HG02759 (cell line): ENCODE data around the gene FUCA1.
"Not testable (repeated sequence)": the region's sequence is repeated elsewhere in the genome, so short reads cannot be mapped to it uniquely, and the experiment has no call there.

Experiments
- ATAC-seq: cut with Tn5 transposase; IDR thresholded peaks from one replicate; pipeline ENCODE4 v1.9.1; 2021; ENCODE audit warnings: mild to moderate bottlenecking, moderate library complexity; ENCODE audit not compliant: unreplicated experiment

FUCA1 gene

GRCh38 chr1:23843644-23844043, 24.4 kb downstream of the FUCA1 start:
- no peak for ATAC-seq

GRCh38 chr1:23838401-23838866, 29.7 kb downstream of the FUCA1 start:
- ATAC-seq = peak; percentile 56

- no peak for ATAC-seq
Measured at GRCh38 chr1:23837908-23838307, 30.2 kb downstream of the FUCA1 start.

DNA sequence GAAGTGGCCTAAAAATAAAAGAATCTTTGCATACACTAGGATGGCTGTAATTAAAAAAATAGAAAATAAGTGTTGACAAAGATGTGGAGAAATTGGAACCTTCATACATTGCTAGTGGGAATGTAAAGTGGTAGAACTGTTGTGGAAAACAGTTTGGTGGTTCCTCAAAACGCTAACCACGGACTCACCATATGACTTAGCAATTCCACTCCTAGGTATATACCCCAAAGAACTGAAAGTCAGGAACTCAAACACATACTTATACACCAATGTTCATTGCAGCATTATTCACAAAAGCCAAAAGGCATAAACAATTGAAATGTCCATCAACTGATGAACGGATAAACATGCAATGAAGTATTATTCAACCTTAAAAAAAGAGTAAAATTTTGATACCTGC, 32.1 kb downstream of the FUCA1 start:
- no peak for ATAC-seq

DNA sequence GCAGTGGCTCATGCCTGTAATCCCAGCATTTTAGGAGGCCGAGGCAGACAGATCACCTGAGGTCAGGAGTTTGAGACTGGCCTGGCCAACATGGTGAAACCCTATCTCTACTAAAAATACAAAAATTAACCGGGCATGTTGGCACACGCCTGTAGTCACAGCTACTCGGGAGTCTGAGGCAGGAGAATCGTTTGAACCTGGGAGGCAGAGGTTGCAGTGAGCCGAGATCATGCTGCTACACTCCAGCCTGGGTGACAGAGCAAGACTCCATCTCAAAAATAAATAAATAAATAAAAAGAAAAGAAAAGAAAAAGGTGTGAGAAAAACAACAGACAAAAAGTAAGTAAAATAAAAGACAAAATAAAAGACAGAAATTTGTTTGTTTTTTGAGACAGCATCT, 33.9 kb downstream of the FUCA1 start:
- not testable (repeated sequence) for ATAC-seq

GRCh38 chr1:23827717-23828116, 40.4 kb downstream of the FUCA1 start:
- no peak for ATAC-seq

GRCh38 chr1:23826590-23826989, 41.5 kb downstream of the FUCA1 start:
- ATAC-seq = not testable (repeated sequence)

DNA sequence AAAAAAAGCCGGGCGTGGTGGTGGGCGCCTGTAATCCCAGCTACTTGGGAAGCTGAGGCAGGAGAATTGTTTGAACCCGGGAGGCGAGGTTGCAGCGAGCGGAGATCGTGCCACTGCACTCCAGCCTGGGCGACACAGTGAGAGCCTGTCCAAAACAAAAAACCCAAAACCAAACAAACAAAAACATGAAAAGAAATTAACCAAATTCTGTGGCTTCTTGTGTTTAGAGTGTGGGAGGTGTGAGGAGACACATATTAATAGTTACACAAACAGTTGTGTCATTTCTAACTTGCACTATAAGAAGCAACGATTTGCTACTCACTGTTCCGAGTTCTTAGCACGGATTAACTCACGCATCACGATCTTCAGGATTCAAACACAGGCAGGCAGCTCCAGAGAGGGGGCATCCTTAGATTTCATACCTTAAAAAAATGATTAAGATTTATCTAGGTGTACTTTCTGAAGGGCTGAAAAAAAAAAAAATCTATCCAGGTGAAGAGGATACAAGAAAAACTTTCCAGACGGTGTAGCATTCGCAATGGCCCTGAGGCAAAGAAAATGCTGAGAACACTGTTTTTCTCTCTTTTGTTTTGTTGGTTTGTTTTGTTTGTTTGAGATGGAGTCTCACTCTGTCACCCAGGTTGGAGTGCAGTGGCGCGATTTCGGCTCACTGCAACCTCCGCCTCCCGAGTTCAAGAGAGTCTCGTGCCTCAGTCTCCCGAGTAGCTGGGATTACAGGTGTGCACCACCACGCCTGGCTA, 42.1 kb downstream of the FUCA1 start:
- no peak for ATAC-seq

- peak; percentile 86 for ATAC-seq
Measured at GRCh38 chr1:23825076-23825761, 42.9 kb downstream of the FUCA1 start, which contains the start of gene HMGCL. Gene HMGCL (minus strand): TSS chr1:23825429. CDS start chr1:23825415, 14 bp downstream.

DNA sequence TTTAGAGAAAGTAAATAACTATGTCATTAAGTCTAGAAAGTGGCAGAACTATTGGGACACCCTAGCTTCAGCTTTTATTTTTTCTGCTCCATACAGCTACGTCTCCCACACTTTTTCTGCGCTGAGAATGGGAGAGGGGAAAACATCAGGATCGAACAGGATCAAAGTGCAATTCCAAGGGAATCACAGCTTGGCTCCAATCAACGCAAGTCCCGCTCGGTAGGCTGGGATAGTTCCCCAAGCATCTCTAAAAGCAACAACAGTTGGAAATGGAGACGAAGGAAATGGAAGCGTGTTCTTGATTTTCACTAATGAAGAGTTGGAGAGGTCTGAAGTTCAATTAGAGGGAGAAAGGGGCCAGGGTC, 43.4 kb downstream of the FUCA1 start:
- ATAC-seq = no peak

DNA sequence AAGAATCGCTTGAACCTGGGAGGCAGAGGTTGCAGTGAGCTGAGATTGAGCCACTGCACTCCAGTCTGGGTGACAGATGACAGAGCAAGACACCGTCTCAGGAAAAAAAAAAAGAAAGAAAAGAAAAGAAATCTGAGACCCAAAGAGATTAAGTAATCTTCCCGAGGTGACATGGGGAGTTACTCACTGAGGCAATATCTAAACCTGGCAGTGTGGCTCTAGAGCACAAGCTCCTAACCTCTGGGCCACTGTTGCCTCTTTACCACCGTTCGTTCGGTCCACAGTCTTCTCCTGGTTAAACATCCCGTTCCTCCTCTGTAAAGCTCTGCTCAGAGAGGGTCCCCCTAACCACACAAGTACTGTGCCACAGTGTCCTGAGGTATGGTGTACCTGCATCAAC, 44.3 kb downstream of the FUCA1 start:
- no peak for ATAC-seq

GRCh38 chr1:23817633-23818032, 50.5 kb downstream of the FUCA1 start:
- ATAC-seq = no peak

- ATAC-seq = no peak
Measured at GRCh38 chr1:23816906-23817305, 51.2 kb downstream of the FUCA1 start.

GRCh38 chr1:23816361-23816760, 51.7 kb downstream of the FUCA1 start:
- no peak for ATAC-seq

DNA sequence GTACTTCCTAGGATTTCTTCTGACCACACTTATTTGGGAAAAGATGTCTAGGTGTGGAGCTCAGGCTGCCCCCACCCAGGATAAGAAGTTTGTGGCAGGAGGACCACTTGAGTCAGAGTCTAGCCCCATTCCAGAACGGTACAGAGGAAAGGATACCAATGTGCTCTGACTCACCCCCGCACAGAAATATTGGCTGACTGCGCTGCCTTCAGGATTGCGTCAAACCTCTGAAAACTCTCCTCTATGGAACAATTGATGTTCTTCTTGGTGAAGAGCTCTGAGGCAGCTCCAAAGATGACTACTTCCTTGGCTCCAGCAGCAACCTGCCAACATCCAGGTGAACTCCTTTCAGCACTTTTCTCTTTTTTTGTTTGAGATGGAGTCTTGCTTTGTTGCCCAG, 54.1 kb downstream of the FUCA1 start:
- no peak for ATAC-seq

- peak; percentile 47 for ATAC-seq
Measured at GRCh38 chr1:23810818-23811540, 57.1 kb downstream of the FUCA1 start.

DNA sequence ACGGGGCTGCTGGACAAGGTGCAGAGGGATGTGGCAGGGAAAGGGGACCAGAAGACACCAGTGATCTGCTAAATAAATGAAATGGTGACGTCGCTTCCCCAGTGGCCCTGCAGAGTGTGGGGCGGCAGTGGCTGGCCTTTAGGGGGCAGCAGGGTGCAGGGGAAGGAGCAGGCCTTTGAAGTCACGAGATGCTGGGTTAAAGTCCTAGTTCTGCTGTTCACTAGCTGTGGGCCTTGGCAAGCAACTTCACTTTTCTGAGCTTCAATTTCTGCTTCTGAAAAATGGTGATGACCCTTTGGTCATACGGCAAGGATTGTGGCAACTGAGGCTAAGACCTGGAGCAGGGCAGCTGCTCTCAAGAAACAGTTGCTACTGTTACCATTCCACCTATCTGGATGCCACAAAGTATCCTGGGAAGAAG, 58.3 kb downstream of the FUCA1 start:
- ATAC-seq = peak; percentile 70

- ATAC-seq = no peak
Measured at GRCh38 chr1:23807453-23807852, 60.6 kb downstream of the FUCA1 start.

- ATAC-seq = no peak
Measured at GRCh38 chr1:23806280-23806679, 61.8 kb downstream of the FUCA1 start.

GRCh38 chr1:23805025-23805424, 63.1 kb downstream of the FUCA1 start:
- ATAC-seq = no peak

DNA sequence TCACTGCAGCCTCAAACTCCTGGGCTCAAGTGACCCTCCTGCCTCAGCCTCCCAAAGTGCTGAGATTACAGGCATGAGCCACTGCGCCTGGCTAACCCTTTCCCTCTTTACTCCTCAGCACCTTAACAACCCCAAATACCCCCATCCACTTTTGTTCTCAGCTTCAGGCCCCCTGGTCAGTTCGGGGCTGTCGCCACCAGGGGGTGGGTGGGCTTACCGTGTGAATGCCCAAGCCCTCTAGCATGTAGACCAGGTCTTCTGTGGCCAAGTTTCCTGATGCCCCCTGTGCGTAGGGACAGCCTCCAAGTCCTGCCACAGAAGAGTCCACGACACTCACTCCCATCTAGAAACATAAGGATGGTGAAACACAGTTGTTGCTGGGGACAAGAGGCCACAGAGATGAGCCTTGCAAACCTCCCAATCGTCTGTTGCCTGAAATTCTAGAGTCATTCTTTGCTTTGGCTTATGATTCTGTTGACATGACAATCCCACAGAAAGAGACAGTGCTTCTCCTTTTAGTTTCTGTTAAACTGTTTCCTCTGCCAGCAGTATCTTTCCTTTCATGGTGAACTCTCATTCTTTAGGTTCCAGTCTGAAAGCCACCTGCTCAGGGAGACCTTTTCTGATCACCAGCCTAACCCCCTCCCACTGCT, 63.8 kb downstream of the FUCA1 start:
- no peak for ATAC-seq
